Measurements from ENCODE around the gene DIPK1A.
"Not testable (repeated sequence)": the region's sequence is repeated elsewhere in the genome, so short reads cannot be mapped to it uniquely, and the experiment has no call there.

The DIPK1A gene

GRCh38 chr1:92980732-92981647, 19.7 kb upstream of the DIPK1A start:
- Histone ChIP-seq H3K27ac (ENCODE audit: low read length) (no peak overlapping the region), H3K9ac (ENCODE audit: low read length in 2 of 2) (no peak overlapping the region), H3K36me3 (ENCODE audit: control insufficient read depth in 2 of 2, insufficient read depth in 2 of 2, low read length in 2 of 2) (no peaks in the 10 kb centered on the region)

GRCh38 chr1:92975551-92976232, 14.4 kb upstream of the DIPK1A start:
- Histone ChIP-seq H3K9me3 (ENCODE audit: control insufficient read depth in 2 of 2, low read length in 2 of 2) (no peaks in the 10 kb centered on the region), H3K27ac (ENCODE audit: low read length) (no peak overlapping the region)

More at GRCh38 chr1:92980732-92981647, 19.7 kb upstream of the DIPK1A start:
- Histone ChIP-seq H3K4me1 (ENCODE audit: control insufficient read depth, insufficient read depth, low read length) (no peaks in the 10 kb centered on the region), H3K4me3 (ENCODE audit: low read length in 2 of 2) (no peak overlapping the region), H3K9me3 (ENCODE audit: control insufficient read depth in 2 of 2, low read length in 2 of 2) (no peaks in the 10 kb centered on the region), H3K27me3 (ENCODE audit: control insufficient read depth in 1 of 2, insufficient read depth in 2 of 2, low read length in 2 of 2) (no peaks in the 10 kb centered on the region)

GRCh38 chr1:92974112-92974511, 12.8 kb upstream of the DIPK1A start:
- not testable (repeated sequence) for H3K27me3 ChIP-seq (ENCODE audit: control insufficient read depth in 1 of 2, insufficient read depth in 2 of 2, low read length in 2 of 2); H3K4me1 ChIP-seq (ENCODE audit: control insufficient read depth, insufficient read depth, low read length); H3K4me3 ChIP-seq (ENCODE audit: low read length in 2 of 2); H3K9me3 ChIP-seq (ENCODE audit: control insufficient read depth in 2 of 2, low read length in 2 of 2); H3K9ac ChIP-seq (ENCODE audit: low read length in 2 of 2); H3K36me3 ChIP-seq (ENCODE audit: control insufficient read depth in 2 of 2, insufficient read depth in 2 of 2, low read length in 2 of 2); H3K27ac ChIP-seq (ENCODE audit: low read length)

More at GRCh38 chr1:92975551-92976232, 14.4 kb upstream of the DIPK1A start:
- Histone ChIP-seq H3K9ac (ENCODE audit: low read length in 2 of 2) (no peak overlapping the region), H3K4me1 (ENCODE audit: control insufficient read depth, insufficient read depth, low read length) (no peaks in the 10 kb centered on the region), H3K27me3 (ENCODE audit: control insufficient read depth in 1 of 2, insufficient read depth in 2 of 2, low read length in 2 of 2) (no peaks in the 10 kb centered on the region), H3K4me3 (ENCODE audit: low read length in 2 of 2) (no peak overlapping the region), H3K36me3 (ENCODE audit: control insufficient read depth in 2 of 2, insufficient read depth in 2 of 2, low read length in 2 of 2) (no peaks in the 10 kb centered on the region)

- no peaks in the 10 kb centered on the region for H3K27me3 ChIP-seq (ENCODE audit: control insufficient read depth in 1 of 2, insufficient read depth in 2 of 2, low read length in 2 of 2)
- no peaks in the 10 kb centered on the region for H3K9me3 ChIP-seq (ENCODE audit: control insufficient read depth in 2 of 2, low read length in 2 of 2)
- no peak overlapping the region for H3K4me3 ChIP-seq (ENCODE audit: low read length in 2 of 2)
- no peak overlapping the region for H3K27ac ChIP-seq (ENCODE audit: low read length)
- no peak overlapping the region for H3K9ac ChIP-seq (ENCODE audit: low read length in 2 of 2)
- no peaks in the 10 kb centered on the region for H3K36me3 ChIP-seq (ENCODE audit: control insufficient read depth in 2 of 2, insufficient read depth in 2 of 2, low read length in 2 of 2)
- H3K4me1 ChIP-seq (ENCODE audit: control insufficient read depth, insufficient read depth, low read length), result no peaks in the 10 kb centered on the region
Observed at GRCh38 chr1:92973203-92973897, 12.1 kb upstream of the DIPK1A start.

GRCh38 chr1:92972409-92973129, 11.3 kb upstream of the DIPK1A start:
- Histone ChIP-seq H3K36me3 (ENCODE audit: control insufficient read depth in 2 of 2, insufficient read depth in 2 of 2, low read length in 2 of 2) (no peaks in the 10 kb centered on the region), H3K27me3 (ENCODE audit: control insufficient read depth in 1 of 2, insufficient read depth in 2 of 2, low read length in 2 of 2) (no peaks in the 10 kb centered on the region), H3K4me1 (ENCODE audit: control insufficient read depth, insufficient read depth, low read length) (no peaks in the 10 kb centered on the region), H3K9me3 (ENCODE audit: control insufficient read depth in 2 of 2, low read length in 2 of 2) (no peaks in the 10 kb centered on the region), H3K4me3 (ENCODE audit: low read length in 2 of 2) (no peak overlapping the region), H3K9ac (ENCODE audit: low read length in 2 of 2) (no peak overlapping the region), H3K27ac (ENCODE audit: low read length) (no peak overlapping the region)

- H3K9ac ChIP-seq (ENCODE audit: low read length in 2 of 2); H3K9me3 ChIP-seq (ENCODE audit: control insufficient read depth in 2 of 2, low read length in 2 of 2); H3K4me3 ChIP-seq (ENCODE audit: low read length in 2 of 2); H3K36me3 ChIP-seq (ENCODE audit: control insufficient read depth in 2 of 2, insufficient read depth in 2 of 2, low read length in 2 of 2); H3K27ac ChIP-seq (ENCODE audit: low read length); H3K27me3 ChIP-seq (ENCODE audit: control insufficient read depth in 1 of 2, insufficient read depth in 2 of 2, low read length in 2 of 2); H3K4me1 ChIP-seq (ENCODE audit: control insufficient read depth, insufficient read depth, low read length): not testable (repeated sequence)
Observed at GRCh38 chr1:92971932-92972331, 10.7 kb upstream of the DIPK1A start.

GRCh38 chr1:92970990-92971689, 9.9 kb upstream of the DIPK1A start:
- Histone ChIP-seq H3K4me3 (ENCODE audit: low read length in 2 of 2) (no peak overlapping the region), H3K4me1 (ENCODE audit: control insufficient read depth, insufficient read depth, low read length) (no peaks in the 10 kb centered on the region), H3K9ac (ENCODE audit: low read length in 2 of 2) (no peak overlapping the region), H3K27ac (ENCODE audit: low read length) (no peak overlapping the region), H3K27me3 (ENCODE audit: control insufficient read depth in 1 of 2, insufficient read depth in 2 of 2, low read length in 2 of 2) (no peaks in the 10 kb centered on the region), H3K9me3 (ENCODE audit: control insufficient read depth in 2 of 2, low read length in 2 of 2) (no peaks in the 10 kb centered on the region), H3K36me3 (ENCODE audit: control insufficient read depth in 2 of 2, insufficient read depth in 2 of 2, low read length in 2 of 2) (no peaks in the 10 kb centered on the region)

GRCh38 chr1:92969517-92969916, 8.3 kb upstream of the DIPK1A start:
- no peak overlapping the region for H3K4me3 ChIP-seq (ENCODE audit: low read length in 2 of 2)
- no peaks in the 10 kb centered on the region for H3K27me3 ChIP-seq (ENCODE audit: control insufficient read depth in 1 of 2, insufficient read depth in 2 of 2, low read length in 2 of 2)
- no peaks in the 10 kb centered on the region for H3K4me1 ChIP-seq (ENCODE audit: control insufficient read depth, insufficient read depth, low read length)
- no peaks in the 10 kb centered on the region for H3K9me3 ChIP-seq (ENCODE audit: control insufficient read depth in 2 of 2, low read length in 2 of 2)
- H3K36me3 ChIP-seq (ENCODE audit: control insufficient read depth in 2 of 2, insufficient read depth in 2 of 2, low read length in 2 of 2), result no peaks in the 10 kb centered on the region
- no peak overlapping the region for H3K27ac ChIP-seq (ENCODE audit: low read length)
- H3K9ac ChIP-seq (ENCODE audit: low read length in 2 of 2), result no peak overlapping the region

- no peaks in the 10 kb centered on the region for H3K4me1 ChIP-seq (ENCODE audit: control insufficient read depth, insufficient read depth, low read length)
- no peak overlapping the region for H3K4me3 ChIP-seq (ENCODE audit: low read length in 2 of 2)
- no peak overlapping the region for H3K27ac ChIP-seq (ENCODE audit: low read length)
- no peak overlapping the region for H3K9ac ChIP-seq (ENCODE audit: low read length in 2 of 2)
- H3K36me3 ChIP-seq (ENCODE audit: control insufficient read depth in 2 of 2, insufficient read depth in 2 of 2, low read length in 2 of 2), result no peaks in the 10 kb centered on the region
- H3K27me3 ChIP-seq (ENCODE audit: control insufficient read depth in 1 of 2, insufficient read depth in 2 of 2, low read length in 2 of 2), result no peaks in the 10 kb centered on the region
- no peaks in the 10 kb centered on the region for H3K9me3 ChIP-seq (ENCODE audit: control insufficient read depth in 2 of 2, low read length in 2 of 2)
Observed at GRCh38 chr1:92968138-92969032, 7.1 kb upstream of the DIPK1A start.
